Ovary (tissue), 3 donors: ENCODE data around the gene AMOT.

Source experiments
- CTCF ChIP-seq, 3 donors: fragments of 450-650 bp in 2 of 3; fragments of 200-600 bp in 1 of 3; IDR thresholded peaks; one replicate each; pipeline versions ENCODE4 v1.5.1 to v1.8.0; 2016 to 2022; ENCODE audit warnings: antibody characterized with exemption in 3 of 3, mild to moderate bottlenecking in 1 of 3
- EP300 ChIP-seq: sonication (generic); formaldehyde crosslinking; IDR thresholded peaks from one replicate; pipeline ENCODE4 v1.6.1; 2017; ENCODE audit warnings: antibody characterized with exemption
- donor health status: DM: no; HTN: no; CAD: no.

- TF ChIP-seq CTCF (IDR thresholded peaks at IDR 0.05) (no peak), EP300 (no peak)
Observed at GRCh38 chrX:112849016-112849415, 8.4 kb upstream of the AMOT start.
